ENCODE data around the gene IFT122. TPM values are rescaled to one million over a fixed set of nuclear protein-coding genes. Genes with fewer than 3 reads are reported as not detected.
"Not testable (repeated sequence)": the region's sequence is repeated elsewhere in the genome, so short reads cannot be mapped to it uniquely, and the experiment has no call there.

The IFT122 gene
- total RNA-seq, 1 donor from 2014 or later = 19.2 TPM

DNA sequence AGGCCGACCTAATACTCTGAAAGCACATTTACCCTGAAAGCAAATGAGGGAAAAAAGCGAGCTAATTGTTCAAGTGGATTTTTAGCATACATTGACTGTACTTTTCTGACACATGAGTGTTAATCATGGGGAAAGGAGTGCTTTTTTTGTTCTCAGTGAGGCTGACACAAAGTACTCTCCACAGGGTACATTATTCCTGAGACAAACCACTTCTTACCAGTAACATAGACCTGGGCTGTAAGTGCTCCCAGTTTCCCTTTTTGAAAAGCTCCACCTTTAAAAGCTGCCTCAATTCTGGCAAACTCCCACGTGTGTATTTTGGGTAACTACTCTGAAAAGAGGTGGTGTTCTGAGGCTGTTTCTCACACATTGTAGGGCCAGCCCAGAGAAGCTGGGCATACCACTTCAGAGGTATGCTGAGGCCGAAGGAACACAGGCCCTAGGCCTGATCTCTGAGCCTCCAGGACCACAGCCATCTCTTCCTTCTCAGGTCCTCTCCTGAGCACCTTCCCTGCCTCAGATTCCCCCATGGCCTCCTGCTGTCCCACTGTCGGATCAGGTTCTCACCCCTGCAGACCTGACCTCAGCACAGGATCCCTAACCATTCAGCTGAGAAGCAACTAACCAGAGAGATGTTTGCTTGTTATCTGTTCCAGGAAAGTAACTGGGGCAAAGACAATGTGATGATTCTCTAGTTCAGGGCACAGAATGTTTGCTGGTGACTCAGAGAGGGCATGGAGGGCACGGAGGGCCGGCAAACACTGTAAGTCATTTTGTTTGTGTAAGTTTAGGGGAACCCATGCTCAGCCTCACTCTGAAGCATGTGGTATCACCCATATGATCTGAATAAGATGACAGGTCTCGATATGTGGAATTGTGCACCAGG, 58.8 kb downstream of the IFT122 start:
- POLR2A ChIA-PET; CTCF ChIA-PET; H3K9me3 Mint-ChIP-seq; intact Hi-C loops (cut with micrococcal nuclease); DNase-seq; ATAC-seq (ENCODE audit: low read depth); H3K4me1 Mint-ChIP-seq; H3K27ac Mint-ChIP-seq; H3K4me3 Mint-ChIP-seq; H3K27me3 Mint-ChIP-seq: not testable (repeated sequence)
- H3K36me3 Mint-ChIP-seq (ENCODE audit: low read depth) = peaks cover 27% of the 10 kb centered on the region

GRCh38 chr3:129499604-129500333, 59.7 kb downstream of the IFT122 start:
- not testable (repeated sequence) for H3K27ac Mint-ChIP-seq, H3K9me3 Mint-ChIP-seq

GRCh38 chr3:129500334-129500658, 60.3 kb downstream of the IFT122 start:
- DNase-seq (no peak), ATAC-seq (ENCODE audit: low read depth) (no peak)
- Mint-ChIP-seq H3K4me3 (no peak overlapping the region), H3K9me3 (no peaks in the 10 kb centered on the region), H3K27me3 (no peaks in the 10 kb centered on the region), H3K4me1 (no peaks in the 10 kb centered on the region), H3K27ac (no peak overlapping the region), H3K36me3 (ENCODE audit: low read depth) (peaks cover 25% of the 10 kb centered on the region)
- intact Hi-C loops (cut with micrococcal nuclease) = no loop called here
- POLR2A ChIA-PET = no interaction called here
- TF ChIP-seq CTCF (IDR thresholded peaks at IDR 0.05) = no peak
- CTCF ChIA-PET = interaction anchor here (1.7 kb wide), 1 partner anchor 10 kb away, joined by 6 read pairs; no protein-coding TSS in a partner anchor

More at GRCh38 chr3:129499604-129500333, 59.7 kb downstream of the IFT122 start:
- H3K4me3 Mint-ChIP-seq; intact Hi-C loops (cut with micrococcal nuclease); H3K27me3 Mint-ChIP-seq; DNase-seq; POLR2A ChIA-PET; ATAC-seq (ENCODE audit: low read depth); H3K4me1 Mint-ChIP-seq: not testable (repeated sequence)
- CTCF ChIA-PET = interaction anchor here (1.7 kb wide), 1 partner anchor 10 kb away, joined by 6 read pairs; no protein-coding TSS in a partner anchor
- peaks cover 25% of the 10 kb centered on the region for H3K36me3 Mint-ChIP-seq (ENCODE audit: low read depth)

DNA sequence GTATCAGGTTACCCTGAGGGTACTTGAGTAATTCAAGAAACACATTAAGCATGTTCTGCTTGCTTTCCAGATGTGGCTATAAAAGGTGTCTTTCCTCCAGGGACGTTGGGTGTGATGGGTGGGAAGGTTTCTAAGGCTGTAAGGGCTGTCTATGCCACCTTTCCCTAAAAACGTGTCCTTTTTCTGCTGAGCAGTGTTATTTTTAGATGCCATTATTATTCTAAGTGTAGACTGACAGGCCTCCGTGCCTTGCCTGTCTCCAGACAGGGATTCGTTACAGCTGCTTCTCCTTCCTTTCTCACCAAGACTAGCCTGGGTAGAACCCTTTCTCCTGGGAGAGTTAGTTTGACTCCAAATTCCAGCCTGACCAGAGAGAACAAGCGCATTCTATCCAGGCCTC, 61.6 kb downstream of the IFT122 start:
- Mint-ChIP-seq H3K4me3 (no peak overlapping the region), H3K4me1 (no peaks in the 10 kb centered on the region), H3K9me3 (no peaks in the 10 kb centered on the region), H3K27ac (no peak overlapping the region), H3K36me3 (ENCODE audit: low read depth) (peaks cover 27% of the 10 kb centered on the region), H3K27me3 (no peaks in the 10 kb centered on the region)
- intact Hi-C loops (cut with micrococcal nuclease) = no loop called here
- ATAC-seq (ENCODE audit: low read depth) (no peak), DNase-seq (no peak)
- POLR2A ChIA-PET = no interaction called here
- CTCF ChIA-PET = interaction anchor here (1.7 kb wide), 1 partner anchor 11 kb away, joined by 6 read pairs; no protein-coding TSS in a partner anchor
- TF ChIP-seq CTCF (IDR thresholded peaks at IDR 0.05) = no peak

- no peak for TF ChIP-seq CTCF (IDR thresholded peaks at IDR 0.05)
- no peak for ATAC-seq (ENCODE audit: low read depth)
- Mint-ChIP-seq H3K27me3 (no peaks in the 10 kb centered on the region), H3K27ac (no peak overlapping the region), H3K4me1 (no peaks in the 10 kb centered on the region), H3K4me3 (no peak overlapping the region), H3K9me3 (no peaks in the 10 kb centered on the region), H3K36me3 (ENCODE audit: low read depth) (peaks cover 27% of the 10 kb centered on the region)
- no peak for DNase-seq
- ChIA-PET CTCF (interaction anchor here (1.3 kb wide), 1 partner anchor 13 kb away, joined by 3 read pairs; no protein-coding TSS in a partner anchor), POLR2A (no interaction called here)
- intact Hi-C loops (cut with micrococcal nuclease) = no loop called here
Observed at GRCh38 chr3:129502641-129503408, 62.8 kb downstream of the IFT122 start.
